ENCODE data around the gene MED26. TPM values are rescaled to one million over a fixed set of nuclear protein-coding genes. Genes with fewer than 3 reads are reported as not detected.

Gene MED26
- total and polyA plus RNA-seq, 2 of the 8 experiments (the other 6 are each of a cell fraction or from before 2014, with no cell fraction given): 5.3 to 10.7 TPM

DNA sequence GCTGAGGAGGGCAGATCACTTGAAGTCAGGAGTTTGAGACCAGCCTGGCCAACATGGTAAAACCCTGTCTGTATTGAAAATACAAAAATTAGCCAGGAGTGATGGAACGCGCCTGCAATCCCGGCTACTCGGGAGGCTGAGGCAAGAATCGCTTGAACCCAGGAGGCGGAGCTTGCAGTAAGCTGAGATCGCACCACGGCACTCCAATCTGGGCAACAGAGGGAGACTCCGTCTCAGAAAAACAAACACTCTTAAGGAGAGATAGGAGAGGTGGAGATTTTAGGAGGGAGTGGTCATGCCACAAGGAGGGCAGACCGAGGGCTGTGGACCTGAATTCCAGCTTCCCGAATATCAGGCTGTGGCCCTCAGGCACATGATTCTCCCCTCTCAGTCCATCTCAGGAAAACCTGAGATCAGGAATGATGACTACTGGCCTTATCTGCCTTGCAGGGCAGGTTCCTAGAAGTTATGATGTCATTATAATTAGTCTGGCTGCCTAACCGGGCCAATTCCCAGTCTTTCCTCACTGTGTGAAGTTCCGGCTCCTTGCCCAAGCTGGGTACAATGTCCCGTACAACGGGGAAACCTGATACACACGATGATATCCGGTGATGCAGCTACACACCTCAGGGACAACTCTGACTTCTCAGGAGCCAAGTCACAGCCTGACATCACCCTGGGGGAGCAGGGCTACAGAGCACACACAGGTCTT lies 58.2 kb downstream of the MED26 start (continued):
- TF ChIP-seq, protein P1, sequence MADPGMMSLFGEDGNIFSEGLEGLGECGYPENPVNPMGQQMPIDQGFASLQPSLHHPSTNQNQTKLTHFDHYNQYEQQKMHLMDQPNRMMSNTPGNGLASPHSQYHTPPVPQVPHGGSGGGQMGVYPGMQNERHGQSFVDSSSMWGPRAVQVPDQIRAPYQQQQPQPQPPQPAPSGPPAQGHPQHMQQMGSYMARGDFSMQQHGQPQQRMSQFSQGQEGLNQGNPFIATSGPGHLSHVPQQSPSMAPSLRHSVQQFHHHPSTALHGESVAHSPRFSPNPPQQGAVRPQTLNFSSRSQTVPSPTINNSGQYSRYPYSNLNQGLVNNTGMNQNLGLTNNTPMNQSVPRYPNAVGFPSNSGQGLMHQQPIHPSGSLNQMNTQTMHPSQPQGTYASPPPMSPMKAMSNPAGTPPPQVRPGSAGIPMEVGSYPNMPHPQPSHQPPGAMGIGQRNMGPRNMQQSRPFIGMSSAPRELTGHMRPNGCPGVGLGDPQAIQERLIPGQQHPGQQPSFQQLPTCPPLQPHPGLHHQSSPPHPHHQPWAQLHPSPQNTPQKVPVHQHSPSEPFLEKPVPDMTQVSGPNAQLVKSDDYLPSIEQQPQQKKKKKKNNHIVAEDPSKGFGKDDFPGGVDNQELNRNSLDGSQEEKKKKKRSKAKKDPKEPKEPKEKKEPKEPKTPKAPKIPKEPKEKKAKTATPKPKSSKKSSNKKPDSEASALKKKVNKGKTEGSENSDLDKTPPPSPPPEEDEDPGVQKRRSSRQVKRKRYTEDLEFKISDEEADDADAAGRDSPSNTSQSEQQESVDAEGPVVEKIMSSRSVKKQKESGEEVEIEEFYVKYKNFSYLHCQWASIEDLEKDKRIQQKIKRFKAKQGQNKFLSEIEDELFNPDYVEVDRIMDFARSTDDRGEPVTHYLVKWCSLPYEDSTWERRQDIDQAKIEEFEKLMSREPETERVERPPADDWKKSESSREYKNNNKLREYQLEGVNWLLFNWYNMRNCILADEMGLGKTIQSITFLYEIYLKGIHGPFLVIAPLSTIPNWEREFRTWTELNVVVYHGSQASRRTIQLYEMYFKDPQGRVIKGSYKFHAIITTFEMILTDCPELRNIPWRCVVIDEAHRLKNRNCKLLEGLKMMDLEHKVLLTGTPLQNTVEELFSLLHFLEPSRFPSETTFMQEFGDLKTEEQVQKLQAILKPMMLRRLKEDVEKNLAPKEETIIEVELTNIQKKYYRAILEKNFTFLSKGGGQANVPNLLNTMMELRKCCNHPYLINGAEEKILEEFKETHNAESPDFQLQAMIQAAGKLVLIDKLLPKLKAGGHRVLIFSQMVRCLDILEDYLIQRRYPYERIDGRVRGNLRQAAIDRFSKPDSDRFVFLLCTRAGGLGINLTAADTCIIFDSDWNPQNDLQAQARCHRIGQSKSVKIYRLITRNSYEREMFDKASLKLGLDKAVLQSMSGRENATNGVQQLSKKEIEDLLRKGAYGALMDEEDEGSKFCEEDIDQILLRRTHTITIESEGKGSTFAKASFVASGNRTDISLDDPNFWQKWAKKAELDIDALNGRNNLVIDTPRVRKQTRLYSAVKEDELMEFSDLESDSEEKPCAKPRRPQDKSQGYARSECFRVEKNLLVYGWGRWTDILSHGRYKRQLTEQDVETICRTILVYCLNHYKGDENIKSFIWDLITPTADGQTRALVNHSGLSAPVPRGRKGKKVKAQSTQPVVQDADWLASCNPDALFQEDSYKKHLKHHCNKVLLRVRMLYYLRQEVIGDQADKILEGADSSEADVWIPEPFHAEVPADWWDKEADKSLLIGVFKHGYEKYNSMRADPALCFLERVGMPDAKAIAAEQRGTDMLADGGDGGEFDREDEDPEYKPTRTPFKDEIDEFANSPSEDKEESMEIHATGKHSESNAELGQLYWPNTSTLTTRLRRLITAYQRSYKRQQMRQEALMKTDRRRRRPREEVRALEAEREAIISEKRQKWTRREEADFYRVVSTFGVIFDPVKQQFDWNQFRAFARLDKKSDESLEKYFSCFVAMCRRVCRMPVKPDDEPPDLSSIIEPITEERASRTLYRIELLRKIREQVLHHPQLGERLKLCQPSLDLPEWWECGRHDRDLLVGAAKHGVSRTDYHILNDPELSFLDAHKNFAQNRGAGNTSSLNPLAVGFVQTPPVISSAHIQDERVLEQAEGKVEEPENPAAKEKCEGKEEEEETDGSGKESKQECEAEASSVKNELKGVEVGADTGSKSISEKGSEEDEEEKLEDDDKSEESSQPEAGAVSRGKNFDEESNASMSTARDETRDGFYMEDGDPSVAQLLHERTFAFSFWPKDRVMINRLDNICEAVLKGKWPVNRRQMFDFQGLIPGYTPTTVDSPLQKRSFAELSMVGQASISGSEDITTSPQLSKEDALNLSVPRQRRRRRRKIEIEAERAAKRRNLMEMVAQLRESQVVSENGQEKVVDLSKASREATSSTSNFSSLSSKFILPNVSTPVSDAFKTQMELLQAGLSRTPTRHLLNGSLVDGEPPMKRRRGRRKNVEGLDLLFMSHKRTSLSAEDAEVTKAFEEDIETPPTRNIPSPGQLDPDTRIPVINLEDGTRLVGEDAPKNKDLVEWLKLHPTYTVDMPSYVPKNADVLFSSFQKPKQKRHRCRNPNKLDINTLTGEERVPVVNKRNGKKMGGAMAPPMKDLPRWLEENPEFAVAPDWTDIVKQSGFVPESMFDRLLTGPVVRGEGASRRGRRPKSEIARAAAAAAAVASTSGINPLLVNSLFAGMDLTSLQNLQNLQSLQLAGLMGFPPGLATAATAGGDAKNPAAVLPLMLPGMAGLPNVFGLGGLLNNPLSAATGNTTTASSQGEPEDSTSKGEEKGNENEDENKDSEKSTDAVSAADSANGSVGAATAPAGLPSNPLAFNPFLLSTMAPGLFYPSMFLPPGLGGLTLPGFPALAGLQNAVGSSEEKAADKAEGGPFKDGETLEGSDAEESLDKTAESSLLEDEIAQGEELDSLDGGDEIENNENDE (IDR thresholded peaks at IDR 0.05; ENCODE audit: insufficient replicate concordance, low read length): no peak
- TF ChIP-seq SUZ12 (IDR thresholded peaks at IDR 0.05; ENCODE audit: low read length) (no peak), TBP (IDR thresholded peaks at IDR 0.05; ENCODE audit: low read depth, low read length) (no peak), RNF2 (IDR thresholded peaks at IDR 0.05; ENCODE audit: borderline replicate concordance, low read depth, low read length, missing control alignments, poor library complexity, severe bottlenecking) (no peak), RAD21 (IDR thresholded peaks at IDR 0.05 in 1 of 2, conservative IDR thresholded peaks at IDR 0.05 in 1 of 2; ENCODE audit: low read depth in 2 of 2, low read length in 2 of 2) (no peak), POLR2AphosphoS5 (IDR thresholded peaks at IDR 0.05; ENCODE audit: low read depth, low read length) (no peak), CREB1 (IDR thresholded peaks at IDR 0.05) (no peak), EP300 (IDR thresholded peaks at IDR 0.05; ENCODE audit: borderline replicate concordance in 1 of 2, low read depth in 2 of 2, low read length in 2 of 2) (no peak)
- TF ChIP-seq, protein P2, sequence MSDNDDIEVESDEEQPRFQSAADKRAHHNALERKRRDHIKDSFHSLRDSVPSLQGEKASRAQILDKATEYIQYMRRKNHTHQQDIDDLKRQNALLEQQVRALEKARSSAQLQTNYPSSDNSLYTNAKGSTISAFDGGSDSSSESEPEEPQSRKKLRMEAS (IDR thresholded peaks at IDR 0.05): no peak

All from H1 (cell line).